ENCODE results near the gene DBH.
"Not testable (repeated sequence)": the region's sequence is repeated elsewhere in the genome, so short reads cannot be mapped to it uniquely, and the experiment has no call there.

Gene DBH

DNA sequence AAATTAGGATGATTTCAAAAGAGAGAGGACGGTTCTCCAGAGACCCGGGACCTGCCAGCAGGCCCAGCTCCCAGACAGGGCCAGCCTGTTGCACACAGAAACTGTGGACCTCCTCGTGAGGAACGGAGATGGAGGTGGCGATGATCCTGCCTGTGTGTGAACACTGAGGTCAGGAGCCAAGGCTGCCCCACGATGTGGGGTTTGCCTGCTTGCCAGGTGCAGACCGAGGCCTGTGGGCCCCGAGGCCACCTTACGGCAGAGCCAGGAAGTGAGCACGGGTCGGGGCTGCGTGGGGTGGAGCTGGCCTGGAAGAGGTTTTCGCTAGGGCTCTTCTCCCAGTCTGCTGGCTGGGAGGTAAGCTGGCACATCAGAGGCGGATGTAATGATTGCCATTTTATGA lies 31.3 kb upstream of the DBH start:
- no peak for DNase-seq

GRCh38 chr9:133605446-133605845 lies 30.7 kb upstream of the DBH start:
- DNase-seq = no peak

GRCh38 chr9:133605856-133606707 lies 30.1 kb upstream of the DBH start:
- DNase-seq = no peak

GRCh38 chr9:133606708-133607025 lies 29.5 kb upstream of the DBH start:
- DNase-seq = no peak

DNA sequence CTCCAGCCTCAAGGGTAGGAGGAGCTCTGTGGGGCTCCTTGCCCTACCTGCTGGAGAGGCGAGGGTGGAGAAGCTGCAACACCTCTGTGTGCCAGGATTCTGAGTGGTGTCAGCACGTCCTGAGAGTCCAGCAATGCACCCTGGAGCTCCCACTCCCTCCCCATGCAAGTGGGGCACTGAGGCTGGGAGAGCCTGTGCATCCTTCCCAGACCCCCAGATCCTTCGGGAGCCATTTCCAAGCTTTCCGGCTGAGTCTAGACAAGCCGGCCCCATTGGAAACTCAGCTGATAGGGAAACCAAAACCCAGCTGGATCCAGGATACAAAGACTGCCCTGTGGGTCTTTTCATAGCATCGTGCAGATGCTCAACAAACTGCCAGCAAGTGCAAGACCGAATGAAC lies 28.8 kb upstream of the DBH start:
- DNase-seq = no peak

DNA sequence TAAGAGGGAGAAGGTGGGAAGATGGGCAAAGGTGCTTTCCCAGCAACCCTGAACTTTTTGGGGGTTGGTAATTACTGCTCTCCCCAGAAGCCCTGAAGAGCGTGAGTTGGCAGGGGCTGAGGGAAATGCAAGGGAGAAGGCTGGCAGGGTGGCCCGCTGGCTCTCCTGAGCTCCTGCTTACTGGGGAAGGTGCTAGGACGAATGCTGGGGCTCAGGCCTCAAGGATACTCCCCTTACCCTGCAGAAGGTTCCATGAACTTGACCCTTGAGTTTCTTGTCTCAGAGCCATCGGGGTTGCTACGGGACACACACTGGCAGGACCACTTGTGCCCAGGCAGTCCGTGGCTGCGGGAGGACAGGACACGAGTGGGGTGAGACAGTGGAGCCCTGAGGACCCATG lies 28.2 kb upstream of the DBH start:
- DNase-seq = no peak

DNA sequence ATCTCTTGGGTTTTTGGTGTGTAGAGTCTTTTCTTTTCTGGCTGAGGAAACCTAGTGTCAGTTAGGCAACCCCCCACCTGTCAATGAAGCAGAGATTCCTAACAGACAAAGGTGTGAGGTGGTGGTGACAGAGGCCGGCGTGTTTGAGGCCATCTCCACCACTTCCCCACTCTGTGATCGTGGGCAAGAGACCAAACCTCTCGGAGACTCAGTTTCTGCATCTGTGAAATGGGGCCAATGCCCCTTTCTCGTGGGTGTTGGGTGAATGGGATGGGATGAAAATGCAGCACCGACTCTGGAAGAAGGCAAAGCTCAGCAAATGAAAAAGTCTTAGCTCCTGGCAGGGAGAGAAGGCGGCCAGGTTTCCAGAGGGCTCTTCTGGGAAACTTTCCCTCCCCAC lies 27.8 kb upstream of the DBH start:
- no peak for DNase-seq

DNA sequence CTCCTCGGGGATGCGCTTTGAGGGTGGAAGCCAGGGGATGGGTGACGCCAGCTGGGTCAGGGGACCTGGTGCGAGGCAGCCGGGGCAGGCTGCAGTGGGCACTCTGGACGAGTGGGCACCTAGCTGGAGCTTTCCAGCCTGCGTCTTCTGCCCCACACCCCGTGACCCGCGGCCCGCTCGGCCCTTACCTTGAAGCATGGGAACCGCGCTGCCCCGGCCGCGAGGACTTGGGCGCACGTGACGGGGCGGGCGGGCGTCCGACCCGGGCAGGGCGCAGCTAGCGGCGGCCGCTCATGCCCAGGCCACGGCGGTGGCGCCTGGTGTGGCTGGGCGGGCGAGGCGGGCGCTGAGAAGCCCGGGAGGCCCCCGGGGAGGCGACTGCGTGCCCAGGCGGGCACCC lies 27.3 kb upstream of the DBH start:
- no peak for DNase-seq

GRCh38 chr9:133609311-133610098 lies 26.7 kb upstream of the DBH start, which contains the start of gene FAM163B:
Gene FAM163B, minus strand, starts transcription at chr9:133609389. Its CDS starts 29,166 bp downstream, at chr9:133580223.
- DNase-seq = peak; percentile 33 to 44

- no peak for DNase-seq
These were observed 25.3 kb upstream of the DBH start for GRCh38 chr9:133610845-133611244.

DNA sequence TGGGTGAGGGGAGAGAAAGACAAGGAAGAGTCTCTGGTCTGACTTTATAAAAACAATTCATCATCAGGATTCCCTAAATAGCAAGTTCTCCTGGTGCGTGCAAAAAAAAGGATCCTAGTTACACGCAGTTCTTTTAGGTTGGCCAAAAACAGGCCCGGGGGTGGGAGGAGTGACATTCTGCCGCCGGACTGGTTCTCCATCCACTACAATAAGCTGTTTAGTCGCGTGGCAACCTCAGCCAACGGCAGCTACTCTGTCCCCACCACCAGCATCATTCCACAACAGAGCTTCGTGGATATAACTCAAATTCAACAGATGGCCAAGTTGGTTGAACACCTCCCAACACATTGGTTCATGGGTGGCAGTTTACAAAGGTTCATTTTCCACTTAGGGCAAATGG lies 24.1 kb upstream of the DBH start:
- no peak for DNase-seq

DNA sequence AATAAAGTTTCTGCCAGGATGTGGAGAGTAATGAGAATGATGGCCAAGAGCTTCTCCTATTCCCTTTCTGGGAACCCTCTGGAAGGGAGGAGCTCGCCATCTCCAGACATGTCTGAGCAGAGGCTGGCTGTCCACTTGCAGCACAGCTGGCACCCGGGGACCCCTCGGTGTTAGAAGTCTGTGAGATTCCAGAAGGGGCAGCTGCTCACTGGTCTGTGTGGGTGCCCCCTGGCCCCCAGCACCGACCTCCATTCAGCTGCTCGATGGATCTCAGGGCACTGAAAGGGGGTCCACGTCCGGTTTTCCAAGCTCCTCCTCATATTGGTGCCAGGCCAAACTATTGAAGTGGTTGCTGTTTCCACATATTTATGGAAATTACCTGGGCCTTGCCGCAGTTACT lies 23.3 kb upstream of the DBH start:
- no peak for DNase-seq

GRCh38 chr9:133613432-133613831 lies 22.7 kb upstream of the DBH start:
- DNase-seq = no peak

DNA sequence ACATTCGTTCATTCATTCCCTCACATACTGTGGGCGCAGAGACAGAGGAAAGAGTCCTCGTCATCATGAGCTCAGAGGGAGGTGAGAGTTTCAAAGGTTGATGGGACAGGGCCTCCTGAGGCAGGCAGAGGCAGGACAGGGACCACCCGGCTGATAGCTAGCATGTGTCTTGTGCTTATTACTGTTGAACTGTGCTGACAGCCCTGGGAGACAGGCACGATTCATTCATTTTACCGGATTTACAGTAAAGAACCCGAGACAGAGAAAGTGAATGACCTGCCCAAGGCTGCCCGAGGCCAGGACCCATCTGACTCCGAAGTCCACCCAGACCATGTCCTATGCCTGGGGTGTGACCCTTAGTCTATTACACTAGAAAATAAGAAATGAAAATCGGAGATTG lies 22.1 kb upstream of the DBH start:
- DNase-seq = no peak

GRCh38 chr9:133614678-133615077 lies 21.5 kb upstream of the DBH start:
- DNase-seq = no peak

DNA sequence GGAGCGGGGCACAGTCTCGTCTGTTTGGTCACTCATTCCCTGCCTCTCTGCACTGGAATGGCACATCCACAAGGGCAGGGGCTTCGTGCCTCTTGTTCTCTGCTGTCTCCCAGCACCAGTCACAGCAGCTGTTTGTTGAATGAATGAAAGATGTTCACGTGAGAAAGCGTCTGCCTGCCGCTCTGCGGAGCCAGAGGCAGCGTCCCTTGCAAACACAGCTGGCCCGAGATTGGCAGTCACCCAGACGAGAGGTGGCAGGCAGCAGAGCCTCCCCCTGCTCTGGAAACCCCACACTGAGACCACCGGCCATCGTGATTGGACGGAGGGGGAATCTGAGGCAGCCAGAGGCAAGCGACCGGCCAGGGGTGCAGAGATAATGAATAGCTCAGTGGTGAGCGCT lies 21.0 kb upstream of the DBH start:
- DNase-seq = no peak

GRCh38 chr9:133615606-133616188 lies 20.5 kb upstream of the DBH start:
- DNase-seq = no peak

DNA sequence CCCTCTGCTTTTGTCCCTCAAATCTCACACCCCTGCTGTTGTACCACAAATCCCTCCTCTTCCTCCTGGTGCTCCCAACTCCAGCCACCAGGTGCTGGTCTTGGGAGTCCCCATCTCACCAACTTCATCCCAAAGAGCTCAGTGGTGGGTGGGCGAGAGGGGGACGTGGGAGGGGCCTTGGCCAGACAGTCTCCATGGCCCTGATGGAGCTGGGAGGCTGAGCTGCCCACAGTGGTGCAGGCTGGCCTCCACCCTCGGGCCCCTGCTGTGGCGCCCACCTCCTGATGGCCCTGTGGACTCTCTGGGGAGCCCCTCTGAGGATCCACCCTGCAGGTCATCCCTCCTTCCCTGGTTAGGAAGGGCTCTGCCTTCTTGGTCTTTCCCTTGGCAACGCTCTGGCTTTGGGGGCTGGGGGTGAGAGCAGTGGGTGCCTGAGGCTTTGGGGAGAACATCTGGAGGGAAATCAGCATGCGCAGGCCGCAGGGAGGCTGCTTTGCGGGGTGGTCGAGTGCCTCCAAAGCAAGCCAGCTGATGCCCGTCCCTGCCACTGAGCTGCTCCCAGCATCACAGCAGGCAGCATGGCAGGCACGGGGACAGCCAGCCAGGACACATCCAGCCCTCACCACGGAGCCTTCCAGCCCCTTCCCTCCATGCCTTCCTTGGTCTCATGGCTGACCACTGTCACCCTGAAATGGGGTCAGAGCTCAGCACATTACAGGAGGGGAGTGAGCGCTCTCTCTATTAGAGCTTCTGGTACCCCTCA lies 19.3 kb upstream of the DBH start:
- DNase-seq = no peak

DNA sequence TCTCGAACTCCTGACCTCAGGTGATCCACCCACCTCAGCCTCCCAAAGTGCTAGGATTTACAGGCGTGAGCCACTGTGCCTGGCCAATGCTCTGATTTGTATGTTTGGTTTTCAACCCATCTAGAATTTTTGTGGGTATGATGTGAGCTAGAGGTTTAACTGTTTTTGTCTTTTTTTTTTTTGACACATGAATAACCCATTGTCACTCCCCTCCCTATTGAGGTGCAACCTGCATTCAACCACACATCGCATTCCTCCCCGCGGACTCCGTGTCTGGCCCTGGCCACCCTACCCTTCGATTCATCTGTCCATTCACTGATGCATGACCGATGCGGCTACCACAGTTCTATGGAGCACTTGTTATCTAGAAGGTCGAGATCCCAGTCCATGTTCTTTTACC lies 17.4 kb upstream of the DBH start:
- DNase-seq = no peak

- peak; percentile 50 to 56 for DNase-seq
These were observed 16.4 kb upstream of the DBH start for GRCh38 chr9:133619791-133620190.

DNA sequence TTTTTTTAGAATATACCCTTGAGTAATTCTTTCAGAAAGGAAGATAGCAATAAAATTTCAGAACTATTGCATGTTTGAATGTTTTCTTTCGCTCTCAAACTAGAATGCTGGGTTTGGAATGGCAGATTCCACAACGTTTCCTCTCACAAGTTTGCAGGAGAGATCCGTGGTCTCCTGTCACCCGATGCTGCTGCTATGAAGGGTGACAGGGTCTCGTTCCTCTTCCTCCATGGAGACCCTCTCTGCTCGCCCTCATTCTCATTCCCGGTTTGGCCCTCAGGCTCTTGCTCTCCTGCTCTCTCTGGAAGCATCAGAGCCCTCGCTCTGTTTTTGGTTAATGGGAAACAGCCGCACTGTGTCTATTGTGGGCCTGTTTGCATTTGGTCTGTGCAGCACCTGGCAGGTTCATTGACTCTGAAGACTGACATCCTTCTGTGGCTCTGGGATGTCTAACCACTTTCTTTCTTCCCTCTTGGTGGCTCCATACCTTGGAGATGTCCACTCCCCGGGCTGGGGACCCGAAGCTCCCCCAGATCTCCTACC lies 14.4 kb upstream of the DBH start:
- DNase-seq = no peak

- no peak for DNase-seq
These were observed 13.6 kb upstream of the DBH start for GRCh38 chr9:133622555-133622954.

- DNase-seq = not testable (repeated sequence)
These were observed 10.2 kb upstream of the DBH start for GRCh38 chr9:133626008-133626407.

Measured in activated CD4-positive, alpha-beta T cell treated with anti-CD3 and anti-CD28 coated beads, Interleukin-2, amount 50 U/mL, for 48 hours (primary cell).